Neural progenitor cell (in vitro differentiated cells): Measurements from ENCODE around the gene BCAS2.

ENCODE experiments used
- CTCF ChIP-seq: fragments of 200-600 bp; sonication (generic); IDR thresholded peaks from 2 replicates; pipeline ENCODE4 v1.5.1; 2017; ENCODE audit warnings: antibody characterized with exemption, mild to moderate bottlenecking
- EZH2 ChIP-seq: fragments of 200-600 bp; sonication (generic); IDR thresholded peaks from 2 replicates; pipeline ENCODE4 v1.6.1; 2017; ENCODE audit warnings: antibody characterized with exemption, mild to moderate bottlenecking, moderate library complexity

GRCh38 chr1:114531094-114531493, 50.3 kb downstream of the BCAS2 start:
- no peak for TF ChIP-seq CTCF
- TF ChIP-seq EZH2 = no peak
